Adrenal gland (tissue), 12 donors: ENCODE results near the gene ADISSP. TPM values are rescaled to one million over a fixed set of nuclear protein-coding genes. Genes with fewer than 3 reads are reported as not detected.

Experiments
- DNase-seq, 7 donors: peaks; one replicate each; pipeline ENCODE4 v3.0.0-alpha.2; 2019 to 2020
- H3K27ac ChIP-seq, 5 donors: fragments of 200-600 bp; sonication (generic) in 4 of 5; 1 replicate in 3 of 5; 2 replicates in 2 of 5; pipeline versions ENCODE4 v1.5.1 to v1.8.0; 2016 to 2020; ENCODE audit warnings: mild to moderate bottlenecking in 1 of 5
- H3K27me3 ChIP-seq: fragments of 200-600 bp; 2 replicates; pipeline ENCODE4 v1.8.0; 2021
- H3K36me3 ChIP-seq, 2 donors: fragments of 200-600 bp; replicated peaks in 1 of 2; 1 replicate in 1 of 2; 2 replicates in 1 of 2; pipeline versions ENCODE4 v1.5.1 to v1.8.0; 2018 to 2022
- H3K4me1 ChIP-seq, 2 donors: fragments of 200-600 bp; replicated peaks in 1 of 2; 1 replicate in 1 of 2; 2 replicates in 1 of 2; pipeline versions ENCODE4 v1.5.1 to v1.8.0; 2018 to 2021
- H3K4me3 ChIP-seq, 4 donors: fragments of 200-600 bp; sonication (generic) in 3 of 4; one replicate each; pipeline ENCODE4 v1.5.1; 2016 to 2018
- H3K9me3 ChIP-seq, 3 donors: fragments of 200-600 bp; sonication (generic) in 1 of 3; replicated peaks in 1 of 3; 1 replicate in 2 of 3; 2 replicates in 1 of 3; pipeline versions ENCODE4 v1.5.1 to v1.8.0; 2016 to 2021
- CTCF ChIP-seq, 6 experiments: fragments of 450-650 bp in 4 of 6; fragments of 200-600 bp in 2 of 6; sonication (generic) in 1 of 6; IDR thresholded peaks; 1 replicate in 5 of 6; 2 replicates in 1 of 6; pipeline versions ENCODE4 v1.5.1 to v1.8.0; 2016 to 2021; ENCODE audit warnings: antibody characterized with exemption in 6 of 6, mild to moderate bottlenecking in 2 of 6, moderate library complexity in 1 of 6
- POLR2A ChIP-seq, 2 donors: fragments of 450-650 bp; IDR thresholded peaks; one replicate each; pipeline ENCODE4 v1.6.1; 2017; ENCODE audit warnings: antibody characterized with exemption in 2 of 2, mild to moderate bottlenecking in 2 of 2, moderate library complexity in 1 of 2
- WGBS, 4 donors: extraction: QIAGEN DNeasy Blood & Tissue Kit in 2 of 4; methylation state at CpG; one replicate each; pipeline versions ENCODE4 v1.1.5 to v1.1.7; 2013 to 2017; 5-methylcytosine and 5-hydroxymethylcytosine counted together
- intact Hi-C, 2 donors: fragments of 100-400 bp; cut with DNase I; formaldehyde crosslinking; loops; one replicate each; pipeline versions ENCODE4 v1.14.1 to v1.15.0; 2022 to 2023
- polyA plus RNA-seq, 3 donors: library from polyadenylated mRNA; stranded (reverse); fragments of 200-250 nt in 2 of 3; fragments of 350-450 nt in 1 of 3; fragmentation: Illumina TruSeq in 1 of 3; extraction: RNeasy Lipid Tissue Mini Kit (QIAGEN cat#74804) in 1 of 3; gene quantifications; one replicate each; pipeline ENCODE4 v1.2.3, GENCODE V29; 2013 to 2014
- total RNA-seq, 9 donors: library from RNA; depleted of rRNA in 4 of 9; stranded (reverse); fragments of >200 nt in 4 of 9; fragments of 120-200 nt in 1 of 9; fragmentation: NEBNext Ultra II Directional in 1 of 9; extraction: Animal tissue kit (Norgen Biotek cat#: 25700) in 1 of 9; gene quantifications; one replicate each; pipeline versions ENCODE4 v1.1.0 to v1.2.4, GENCODE V29; 2013 to 2023
- donor health status: healthy with polysubstance abuse.
- donor health status: Bipolar disorder and iron deficiency.
- donor health status: DM: yes; HTN: yes; CAD: no.
- donor health status: DM: no; HTN: no; CAD: no.
- donor health status: DM: no; HTN: no; CAD: no.
- donor health status: DM: yes; HTN: yes; CAD: no.

The ADISSP gene
- total and polyA plus RNA-seq, 12 donors = 4.4 to 42.1 (median 24.5) TPM

- Histone ChIP-seq H3K27ac (no peak overlapping the region), H3K9me3 (no peaks in the 10 kb centered on the region), H3K4me3 (peak overlapping the region in 2 of 4 donors; percentile 7 to 49), H3K4me1 (peaks cover 18 to 39% of the 10 kb centered on the region in 2 donors), H3K36me3 (no peaks in the 10 kb centered on the region), H3K27me3 (no peaks in the 10 kb centered on the region)
- DNase-seq = no peak
- WGBS, 4 donors = 71 to 78% (median 74%) methylated on average over 5 of the region's 5 CpGs
- TF ChIP-seq CTCF (IDR thresholded peaks at IDR 0.05) (no peak), POLR2A (IDR thresholded peaks at IDR 0.05) (no peak)
- intact Hi-C loops = loop anchor here in 1 of 2 donors (2.0 kb wide), 1 partner anchor 31 kb away; no protein-coding TSS in a partner anchor
These were observed 19.9 kb upstream of the ADISSP start for GRCh38 chr20:3787324-3788014.

- no peaks in the 10 kb centered on the region for H3K27me3 ChIP-seq
- peak within 1 kb of the TSS; percentile 27 to 86 (median 80) for H3K27ac ChIP-seq
- DNase-seq = peak; percentile 86 to 93 (median 90)
- peak within 1 kb of the TSS in 3 of 4 donors; percentile 34 to 74 (median 36) for H3K4me3 ChIP-seq
- 2 to 7% (median 4%) methylated on average over 23 to 70 of the region's 70 CpGs for WGBS, 4 donors
- H3K4me1 ChIP-seq = peaks cover 18 to 39% of the 10 kb centered on the region in 2 donors
- TF ChIP-seq CTCF (IDR thresholded peaks at IDR 0.05) (peak; percentile 30 to 87 (median 58)), POLR2A (IDR thresholded peaks at IDR 0.05) (no peak)
- no peaks in the 10 kb centered on the region for H3K9me3 ChIP-seq
- intact Hi-C loops = loop anchor here in 1 of 2 donors (2.0 kb wide), 1 partner anchor 32 kb away; no protein-coding TSS in a partner anchor
- no peaks in the 10 kb centered on the region for H3K36me3 ChIP-seq
These were observed 19.2 kb upstream of the ADISSP start, which contains the start of gene CENPB for GRCh38 chr20:3786665-3787323. CENPB (minus strand) TSS chr20:3786740; CDS start chr20:3786483, 257 bp downstream.

- intact Hi-C loops = loop anchor here in 1 of 2 donors (2.0 kb wide), 1 partner anchor 33 kb away; no protein-coding TSS in a partner anchor
- TF ChIP-seq POLR2A (IDR thresholded peaks at IDR 0.05) = peak in 1 of 2 donors; percentile 2
- TF ChIP-seq CTCF (IDR thresholded peaks at IDR 0.05) = no peak
- DNase-seq = peak; percentile 59 to 83 (median 68)
- peak overlapping the region in 3 of 4 donors; percentile 34 to 74 (median 36) for H3K4me3 ChIP-seq
- peak overlapping the region; percentile 27 to 86 (median 80) for H3K27ac ChIP-seq
- no peaks in the 10 kb centered on the region for H3K9me3 ChIP-seq
- WGBS, 4 donors = 1 to 2% methylated on average over 31 to 35 of the region's 35 CpGs; no CpG with 5 or more reads in 2 of the 4 donors
- peaks cover 18 to 44% of the 10 kb centered on the region in 2 donors for H3K4me1 ChIP-seq
- no peaks in the 10 kb centered on the region for H3K27me3 ChIP-seq
- H3K36me3 ChIP-seq = no peaks in the 10 kb centered on the region
These were observed 18.6 kb upstream of the ADISSP start for GRCh38 chr20:3786126-3786484.
